ENCODE data around the gene GTF2IRD2.
"Not testable (repeated sequence)": the region's sequence is repeated elsewhere in the genome, so short reads cannot be mapped to it uniquely, and the experiment has no call there.

GTF2IRD2 gene

GRCh38 chr7:74779053-74779452 lies 72.4 kb downstream of the GTF2IRD2 start:
- H3K4me1 ChIP-seq (ENCODE audit: control insufficient read depth, insufficient read depth, low read length); H3K4me3 ChIP-seq (ENCODE audit: low read depth, low read length); H3K27ac ChIP-seq (ENCODE audit: extremely low read depth, low read depth, low read length); POLR2A ChIA-PET; H3K9me3 ChIP-seq (ENCODE audit: control insufficient read depth, insufficient read depth, low read depth, low read length); H3K36me3 ChIP-seq (ENCODE audit: control insufficient read depth in 2 of 2, insufficient read depth in 1 of 2, low read length in 2 of 2); CTCF ChIA-PET: not testable (repeated sequence)

DNA sequence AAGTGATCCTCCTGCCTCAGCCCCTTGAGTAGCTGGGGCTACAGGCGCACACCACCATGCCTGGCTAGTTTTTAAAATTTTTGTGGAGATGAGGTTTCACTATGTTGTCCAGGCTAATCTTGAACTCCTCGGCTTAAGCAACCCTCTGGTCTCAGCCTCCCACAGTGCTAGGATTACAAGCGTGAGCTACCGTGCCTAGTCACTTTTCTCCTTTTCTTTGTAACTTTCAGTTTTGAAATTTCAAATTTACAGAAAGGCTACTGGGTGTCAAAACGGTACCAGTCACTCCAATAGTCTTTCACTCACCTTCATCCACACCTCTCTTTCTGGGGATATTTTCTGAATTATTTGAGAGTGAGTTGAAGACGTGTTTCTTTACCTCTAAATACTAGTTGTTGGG lies 76.3 kb downstream of the GTF2IRD2 start:
- H3K4me3 ChIP-seq (ENCODE audit: low read depth, low read length); H3K9me3 ChIP-seq (ENCODE audit: control insufficient read depth, insufficient read depth, low read depth, low read length); H3K27ac ChIP-seq (ENCODE audit: extremely low read depth, low read depth, low read length); H3K4me1 ChIP-seq (ENCODE audit: control insufficient read depth, insufficient read depth, low read length); H3K36me3 ChIP-seq (ENCODE audit: control insufficient read depth in 2 of 2, insufficient read depth in 1 of 2, low read length in 2 of 2); POLR2A ChIA-PET; CTCF ChIA-PET: not testable (repeated sequence)

DNA sequence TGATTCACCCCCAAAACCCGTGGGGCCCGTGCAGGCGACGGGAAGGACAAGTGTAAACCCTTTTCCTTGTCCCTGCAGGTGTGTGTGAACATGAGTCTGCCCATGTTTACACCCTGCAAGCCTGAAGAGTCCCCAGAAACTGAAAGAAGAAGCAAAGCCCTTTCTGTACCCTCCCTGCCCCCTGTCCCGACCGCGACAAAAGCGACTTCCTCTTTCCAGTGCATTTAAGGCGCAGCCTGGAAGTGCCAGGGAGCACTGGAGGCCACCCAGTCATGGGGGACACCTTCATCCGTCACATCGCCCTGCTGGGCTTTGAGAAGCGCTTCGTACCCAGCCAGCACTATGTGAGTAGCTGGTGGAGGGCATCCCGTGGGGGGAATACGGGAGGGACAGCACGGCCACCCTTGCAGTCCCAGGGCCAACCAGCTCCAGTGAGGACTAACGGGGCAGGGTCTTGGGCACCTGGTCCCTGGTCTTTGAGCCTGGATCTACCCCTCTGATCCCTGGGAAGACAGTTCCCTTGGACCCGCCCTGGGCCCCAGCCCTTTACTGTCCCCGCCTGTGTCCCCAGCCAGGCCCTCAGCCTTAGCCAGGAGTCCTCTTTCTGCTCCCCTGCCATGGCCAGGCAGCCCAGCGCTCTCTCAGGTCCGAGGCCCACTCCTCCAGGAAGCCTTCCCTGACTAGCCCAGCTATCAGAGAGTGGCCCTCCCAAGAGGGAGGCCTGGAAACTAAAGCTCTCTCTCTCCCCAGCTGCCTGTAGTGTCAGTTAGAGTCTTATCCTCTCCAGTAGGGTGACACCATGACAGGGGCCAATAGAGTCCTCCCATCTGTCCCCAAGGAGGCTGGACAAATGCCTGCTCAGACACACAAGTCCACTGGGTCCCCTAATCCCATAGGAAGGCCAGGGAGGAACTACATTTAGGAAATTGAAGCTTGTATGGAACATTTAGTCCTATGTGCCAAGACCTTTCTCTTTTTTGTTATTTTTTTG lies 77.3 kb downstream of the GTF2IRD2 start, which contains the start of gene NCF1:
Gene NCF1 (plus strand): TSS at position 252 of the 991 bp plus-strand sequence. CDS start 21 bp downstream, at position 273.
- H3K4me1 ChIP-seq (ENCODE audit: control insufficient read depth, insufficient read depth, low read length); H3K36me3 ChIP-seq (ENCODE audit: control insufficient read depth in 2 of 2, insufficient read depth in 1 of 2, low read length in 2 of 2); CTCF ChIA-PET; POLR2A ChIA-PET; H3K4me3 ChIP-seq (ENCODE audit: low read depth, low read length); H3K27ac ChIP-seq (ENCODE audit: extremely low read depth, low read depth, low read length); H3K9me3 ChIP-seq (ENCODE audit: control insufficient read depth, insufficient read depth, low read depth, low read length): not testable (repeated sequence)

- POLR2A ChIA-PET; H3K27ac ChIP-seq (ENCODE audit: extremely low read depth, low read depth, low read length); H3K4me1 ChIP-seq (ENCODE audit: control insufficient read depth, insufficient read depth, low read length); CTCF ChIA-PET; H3K9me3 ChIP-seq (ENCODE audit: control insufficient read depth, insufficient read depth, low read depth, low read length); H3K36me3 ChIP-seq (ENCODE audit: control insufficient read depth in 2 of 2, insufficient read depth in 1 of 2, low read length in 2 of 2); H3K4me3 ChIP-seq (ENCODE audit: low read depth, low read length): not testable (repeated sequence)
These were observed 79.3 kb downstream of the GTF2IRD2 start for GRCh38 chr7:74772093-74772492.

- H3K27ac ChIP-seq (ENCODE audit: extremely low read depth, low read depth, low read length); POLR2A ChIA-PET; H3K4me3 ChIP-seq (ENCODE audit: low read depth, low read length); H3K36me3 ChIP-seq (ENCODE audit: control insufficient read depth in 2 of 2, insufficient read depth in 1 of 2, low read length in 2 of 2); H3K4me1 ChIP-seq (ENCODE audit: control insufficient read depth, insufficient read depth, low read length); CTCF ChIA-PET; H3K9me3 ChIP-seq (ENCODE audit: control insufficient read depth, insufficient read depth, low read depth, low read length): not testable (repeated sequence)
These were observed 81.3 kb downstream of the GTF2IRD2 start for GRCh38 chr7:74770062-74770461.

GRCh38 chr7:74766991-74767390 lies 84.4 kb downstream of the GTF2IRD2 start:
- CTCF ChIA-PET; POLR2A ChIA-PET; H3K4me3 ChIP-seq (ENCODE audit: low read depth, low read length); H3K9me3 ChIP-seq (ENCODE audit: control insufficient read depth, insufficient read depth, low read depth, low read length); H3K27ac ChIP-seq (ENCODE audit: extremely low read depth, low read depth, low read length); H3K4me1 ChIP-seq (ENCODE audit: control insufficient read depth, insufficient read depth, low read length); H3K36me3 ChIP-seq (ENCODE audit: control insufficient read depth in 2 of 2, insufficient read depth in 1 of 2, low read length in 2 of 2): not testable (repeated sequence)

DNA sequence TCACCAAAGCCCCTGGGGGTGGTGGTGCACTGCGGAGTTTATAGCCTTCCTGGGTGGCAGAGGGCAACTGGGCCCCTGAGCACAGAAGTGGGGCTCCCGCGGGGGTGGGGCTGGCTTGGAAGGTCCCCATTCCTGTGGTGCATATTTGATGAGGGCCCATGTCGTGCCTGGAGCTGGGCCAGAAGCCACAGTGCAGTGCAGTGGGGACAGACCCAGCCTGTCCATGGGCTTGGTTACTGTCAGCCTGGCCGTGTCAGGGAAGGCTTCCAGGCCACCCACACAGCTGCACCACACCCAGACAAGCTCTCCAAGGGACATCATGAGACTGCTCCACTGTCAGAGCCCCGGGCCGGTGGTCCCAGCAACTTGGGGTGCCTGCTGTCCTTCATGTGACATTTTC lies 84.9 kb downstream of the GTF2IRD2 start:
- CTCF ChIA-PET; H3K4me1 ChIP-seq (ENCODE audit: control insufficient read depth, insufficient read depth, low read length); POLR2A ChIA-PET; H3K27ac ChIP-seq (ENCODE audit: extremely low read depth, low read depth, low read length); H3K4me3 ChIP-seq (ENCODE audit: low read depth, low read length); H3K36me3 ChIP-seq (ENCODE audit: control insufficient read depth in 2 of 2, insufficient read depth in 1 of 2, low read length in 2 of 2); H3K9me3 ChIP-seq (ENCODE audit: control insufficient read depth, insufficient read depth, low read depth, low read length): not testable (repeated sequence)

GRCh38 chr7:74765205-74765918 lies 86.0 kb downstream of the GTF2IRD2 start:
- H3K4me3 ChIP-seq (ENCODE audit: low read depth, low read length); H3K9me3 ChIP-seq (ENCODE audit: control insufficient read depth, insufficient read depth, low read depth, low read length); H3K36me3 ChIP-seq (ENCODE audit: control insufficient read depth in 2 of 2, insufficient read depth in 1 of 2, low read length in 2 of 2); H3K4me1 ChIP-seq (ENCODE audit: control insufficient read depth, insufficient read depth, low read length); CTCF ChIA-PET; H3K27ac ChIP-seq (ENCODE audit: extremely low read depth, low read depth, low read length); POLR2A ChIA-PET: not testable (repeated sequence)

- CTCF ChIA-PET; POLR2A ChIA-PET; H3K27ac ChIP-seq (ENCODE audit: extremely low read depth, low read depth, low read length); H3K4me3 ChIP-seq (ENCODE audit: low read depth, low read length); H3K36me3 ChIP-seq (ENCODE audit: control insufficient read depth in 2 of 2, insufficient read depth in 1 of 2, low read length in 2 of 2); H3K9me3 ChIP-seq (ENCODE audit: control insufficient read depth, insufficient read depth, low read depth, low read length); H3K4me1 ChIP-seq (ENCODE audit: control insufficient read depth, insufficient read depth, low read length): not testable (repeated sequence)
These were observed 92.4 kb downstream of the GTF2IRD2 start for GRCh38 chr7:74758982-74759381.

DNA sequence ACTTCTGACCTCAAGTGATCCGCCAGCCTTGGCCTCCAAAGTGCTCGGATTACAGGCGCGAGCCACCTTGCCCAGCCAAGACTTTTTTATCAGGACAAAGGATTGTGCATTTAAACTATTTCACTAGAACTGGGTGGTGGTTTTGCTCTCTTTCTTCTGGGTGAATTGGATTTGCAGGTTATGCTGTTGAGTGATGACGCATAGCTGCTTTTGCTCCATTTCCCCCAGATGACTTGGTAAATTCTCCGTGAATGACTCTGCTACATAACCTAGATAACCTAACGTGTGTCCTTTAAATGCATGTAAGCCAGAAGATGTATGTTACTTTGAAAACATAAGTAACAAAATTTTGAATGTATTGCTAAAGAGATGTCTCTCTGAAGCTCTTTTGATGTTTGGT lies 93.1 kb downstream of the GTF2IRD2 start:
- POLR2A ChIA-PET; H3K36me3 ChIP-seq (ENCODE audit: control insufficient read depth in 2 of 2, insufficient read depth in 1 of 2, low read length in 2 of 2); H3K4me3 ChIP-seq (ENCODE audit: low read depth, low read length); CTCF ChIA-PET; H3K27ac ChIP-seq (ENCODE audit: extremely low read depth, low read depth, low read length); H3K9me3 ChIP-seq (ENCODE audit: control insufficient read depth, insufficient read depth, low read depth, low read length); H3K4me1 ChIP-seq (ENCODE audit: control insufficient read depth, insufficient read depth, low read length): not testable (repeated sequence)

DNA sequence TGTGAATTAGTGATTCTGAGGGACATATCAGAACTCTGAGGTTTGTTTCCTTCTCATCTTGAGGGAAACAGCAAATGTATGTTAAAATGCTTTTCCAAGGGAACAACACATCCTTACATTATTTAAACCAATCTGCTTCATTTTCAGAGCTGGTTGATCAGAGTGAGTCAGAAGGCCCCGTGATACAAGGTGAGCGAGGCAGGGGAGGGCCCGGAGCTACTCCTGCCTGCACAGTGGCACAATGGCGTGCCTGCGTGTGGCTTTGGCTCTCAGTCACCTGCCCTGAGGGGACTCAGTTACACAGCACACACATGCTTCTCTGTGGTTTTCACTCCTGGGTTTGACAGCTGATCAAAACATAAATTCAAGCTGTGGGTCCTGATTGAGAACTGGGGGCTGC lies 94.7 kb downstream of the GTF2IRD2 start:
- POLR2A ChIA-PET, result not testable (repeated sequence)

More for the DNA sequence above, 94.7 kb downstream of the GTF2IRD2 start:
- H3K9me3 ChIP-seq (ENCODE audit: control insufficient read depth, insufficient read depth, low read depth, low read length); H3K27ac ChIP-seq (ENCODE audit: extremely low read depth, low read depth, low read length); H3K4me1 ChIP-seq (ENCODE audit: control insufficient read depth, insufficient read depth, low read length); H3K36me3 ChIP-seq (ENCODE audit: control insufficient read depth in 2 of 2, insufficient read depth in 1 of 2, low read length in 2 of 2); CTCF ChIA-PET; H3K4me3 ChIP-seq (ENCODE audit: low read depth, low read length): not testable (repeated sequence)
